ENCODE results near the gene METTL15.
"Not testable (repeated sequence)": the region's sequence is repeated elsewhere in the genome, so short reads cannot be mapped to it uniquely, and the experiment has no call there.

METTL15 gene

DNA sequence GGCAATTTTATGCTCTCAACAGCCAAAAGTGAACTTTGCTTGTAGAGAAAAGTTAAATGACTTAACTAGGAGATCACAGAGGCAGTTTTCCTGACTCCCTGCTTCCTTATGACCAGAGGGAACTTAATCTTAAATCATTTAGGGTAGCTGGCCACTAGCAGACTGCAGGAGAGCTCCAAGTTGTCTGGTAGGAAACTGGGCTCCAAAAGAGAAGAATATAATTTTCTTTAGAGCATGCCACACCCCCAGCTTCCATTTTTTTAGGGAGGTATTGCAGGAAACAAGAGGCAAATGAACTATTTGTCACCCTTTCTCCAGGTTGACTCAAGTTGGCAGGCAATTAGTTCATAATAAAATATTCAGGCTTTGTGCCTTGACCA, 2.6 kb downstream of the METTL15 start:
- DNase-seq (ENCODE audit: low spot score) = no peak

DNA sequence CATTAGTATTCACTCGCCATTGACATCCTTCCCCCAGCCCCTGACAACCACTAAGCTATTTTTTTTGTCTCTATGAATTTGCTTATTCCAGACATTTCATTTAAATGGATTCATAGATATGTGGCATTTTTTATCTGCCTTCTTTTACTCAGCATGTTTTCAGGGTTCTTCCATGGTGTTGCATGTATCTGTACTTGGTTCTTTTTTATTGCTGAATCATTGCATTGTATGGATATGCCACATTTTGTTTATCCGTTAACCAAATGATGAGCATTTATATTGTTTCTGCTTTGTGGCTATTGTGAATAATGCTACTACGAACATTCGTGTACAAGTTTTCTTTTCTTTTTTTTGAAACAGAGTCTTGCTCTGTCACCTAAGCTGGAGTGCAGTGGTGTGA, 5.9 kb downstream of the METTL15 start:
- no peak for DNase-seq (ENCODE audit: low spot score)

DNA sequence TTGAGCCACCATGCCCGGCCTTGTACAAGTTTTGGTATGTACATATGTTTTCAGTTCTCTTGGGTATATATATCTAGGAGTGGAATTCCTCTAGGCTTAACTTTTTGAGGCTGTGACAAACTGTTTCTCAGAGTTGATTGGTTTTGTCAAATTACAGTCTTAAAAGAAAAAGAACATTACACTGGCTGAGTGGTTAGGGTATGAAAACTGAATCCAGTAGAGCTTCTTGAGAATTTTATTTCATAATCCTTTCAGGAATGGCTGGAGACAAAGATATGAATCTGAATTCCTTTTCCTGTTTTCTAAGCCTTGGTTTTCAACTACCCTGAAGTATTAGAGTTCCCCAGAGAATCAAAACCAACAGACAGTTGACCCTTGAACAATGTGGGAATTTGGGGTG, 6.5 kb downstream of the METTL15 start:
- no peak for DNase-seq (ENCODE audit: low spot score)

DNA sequence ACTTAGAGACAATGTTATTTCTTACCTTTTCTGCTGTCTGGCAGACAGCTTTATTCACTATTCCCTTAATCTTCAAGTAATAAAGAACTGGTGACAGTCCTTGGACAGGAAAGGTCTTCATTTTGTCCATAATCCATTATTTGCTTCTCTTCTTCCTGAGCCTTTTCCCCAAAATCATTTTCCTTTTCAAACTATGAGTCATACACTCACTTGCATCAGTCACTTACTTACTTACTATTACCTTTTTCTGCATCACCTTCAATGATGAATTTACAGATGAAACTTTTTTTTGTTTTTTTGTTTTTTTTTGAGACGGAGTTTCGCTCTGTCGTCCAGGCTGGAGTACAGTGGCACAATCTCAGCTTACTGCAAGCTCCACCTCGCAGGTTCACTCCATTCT, 9.5 kb downstream of the METTL15 start:
- no peak for DNase-seq (ENCODE audit: low spot score)

DNA sequence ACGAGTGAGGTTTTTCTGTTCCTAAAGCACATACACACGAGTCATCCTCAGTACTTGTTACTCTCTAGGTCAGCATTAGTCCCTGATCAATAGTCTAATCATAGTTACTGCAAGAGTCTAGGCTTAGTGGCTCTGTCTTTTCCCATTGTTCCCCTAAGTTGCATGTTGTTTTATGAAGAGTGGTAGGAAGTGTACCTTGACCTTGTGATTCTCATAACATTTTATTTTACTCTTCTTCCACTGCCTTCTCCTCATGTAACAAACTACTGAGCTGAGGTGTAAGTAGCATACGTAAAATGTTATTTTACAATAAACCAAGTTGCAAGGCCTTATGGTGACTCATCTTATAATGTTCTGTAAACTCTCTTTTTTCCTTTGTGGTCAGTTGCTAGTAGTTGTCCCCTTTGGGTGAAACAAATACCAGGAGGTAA, 15.0 kb downstream of the METTL15 start:
- no peak for DNase-seq (ENCODE audit: low spot score)

DNA sequence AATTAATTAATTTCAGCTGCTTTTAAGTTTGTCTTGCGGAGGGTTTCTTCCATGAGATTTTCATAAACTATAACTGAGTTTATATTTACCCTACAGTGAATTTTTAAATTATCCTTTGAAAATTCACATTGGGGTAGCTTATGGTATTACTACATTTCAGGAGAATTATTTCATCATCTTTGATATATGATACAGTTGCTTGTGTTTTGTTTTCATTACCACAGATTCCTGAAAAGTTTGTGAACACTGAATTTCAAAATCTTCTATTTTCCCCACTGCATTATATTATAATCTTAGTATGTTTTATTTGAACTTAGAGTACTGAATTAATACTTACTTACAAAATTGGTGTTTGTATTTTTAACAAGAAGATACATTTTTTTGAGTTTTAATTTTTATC, 24.4 kb downstream of the METTL15 start:
- no peak for DNase-seq (ENCODE audit: low spot score)

DNA sequence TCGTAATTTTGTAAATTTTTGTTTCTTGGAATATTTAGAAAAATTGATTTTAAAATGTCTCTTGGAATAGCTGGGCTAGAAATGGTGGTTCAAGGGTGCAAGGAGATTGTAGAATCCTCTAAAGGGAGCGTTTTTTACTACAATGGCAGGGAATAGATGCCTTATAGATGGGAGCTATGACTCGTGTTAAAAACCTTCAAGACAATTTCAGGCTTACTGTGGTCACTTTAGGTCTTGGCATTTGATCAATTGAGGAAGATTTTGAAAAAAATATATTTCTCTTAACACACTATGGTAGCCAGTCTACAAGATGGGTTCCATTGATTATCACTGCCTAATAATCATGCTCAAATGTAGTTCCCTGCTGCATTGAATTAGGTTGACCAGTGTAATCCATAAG, 25.0 kb downstream of the METTL15 start:
- no peak for DNase-seq (ENCODE audit: low spot score)

DNA sequence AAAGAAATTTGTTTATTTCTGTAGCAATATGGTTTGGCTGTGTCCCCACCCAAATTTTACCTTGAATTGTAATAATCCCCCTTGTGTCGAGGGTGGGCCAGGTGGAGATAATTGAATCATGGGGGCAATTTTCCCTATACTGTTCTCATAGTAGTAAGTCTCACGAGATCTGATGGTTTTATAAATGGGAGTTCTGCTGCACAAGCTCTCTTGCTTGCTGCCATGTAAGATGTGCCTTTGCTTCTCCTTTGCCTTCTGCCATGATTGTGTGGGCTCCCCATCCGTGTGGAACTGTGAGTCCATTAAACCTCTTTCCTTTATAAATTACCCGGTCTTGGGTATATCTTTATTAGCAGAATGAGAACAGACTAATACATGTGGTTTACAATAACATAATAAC, 28.0 kb downstream of the METTL15 start:
- not testable (repeated sequence) for DNase-seq (ENCODE audit: low spot score)

DNA sequence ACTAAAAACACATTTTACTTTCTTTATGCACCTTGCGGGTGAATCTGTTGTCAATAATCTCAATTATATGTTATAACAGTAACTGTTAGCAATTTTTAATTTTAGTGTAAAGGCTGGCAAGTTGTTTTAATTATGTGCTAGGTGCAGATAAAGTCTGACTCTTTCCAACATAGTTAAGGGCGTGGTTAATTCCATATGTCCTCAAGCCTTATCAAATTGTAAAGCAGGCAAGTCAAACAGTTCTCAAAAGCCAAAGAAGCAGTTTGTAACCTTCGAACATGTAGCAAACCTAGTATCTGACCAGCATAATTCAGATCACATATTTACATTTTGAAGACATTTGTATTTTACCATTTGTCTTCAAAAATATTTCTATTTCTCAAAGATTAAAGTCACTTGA, 29.2 kb downstream of the METTL15 start:
- no peak for DNase-seq (ENCODE audit: low spot score)

DNA sequence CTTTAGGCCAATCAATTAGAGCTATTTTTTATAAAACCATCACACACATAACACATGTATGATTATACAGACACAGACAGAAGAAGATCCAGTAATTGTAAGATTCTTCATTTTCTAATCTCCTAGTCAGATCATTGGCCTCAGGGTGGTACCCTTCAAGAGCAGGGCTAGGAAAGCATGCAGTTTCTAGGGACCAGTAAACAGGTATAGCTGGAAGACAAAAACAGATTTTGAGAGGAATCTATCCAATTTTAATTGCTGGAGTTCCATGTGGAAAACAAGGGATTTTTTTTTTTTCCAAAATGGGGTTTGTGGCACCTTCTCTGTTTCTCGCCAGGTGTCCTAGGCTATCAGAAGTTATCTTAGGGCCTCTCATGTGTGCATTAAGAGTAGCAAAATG, 29.6 kb downstream of the METTL15 start:
- DNase-seq (ENCODE audit: low spot score) = no peak

DNA sequence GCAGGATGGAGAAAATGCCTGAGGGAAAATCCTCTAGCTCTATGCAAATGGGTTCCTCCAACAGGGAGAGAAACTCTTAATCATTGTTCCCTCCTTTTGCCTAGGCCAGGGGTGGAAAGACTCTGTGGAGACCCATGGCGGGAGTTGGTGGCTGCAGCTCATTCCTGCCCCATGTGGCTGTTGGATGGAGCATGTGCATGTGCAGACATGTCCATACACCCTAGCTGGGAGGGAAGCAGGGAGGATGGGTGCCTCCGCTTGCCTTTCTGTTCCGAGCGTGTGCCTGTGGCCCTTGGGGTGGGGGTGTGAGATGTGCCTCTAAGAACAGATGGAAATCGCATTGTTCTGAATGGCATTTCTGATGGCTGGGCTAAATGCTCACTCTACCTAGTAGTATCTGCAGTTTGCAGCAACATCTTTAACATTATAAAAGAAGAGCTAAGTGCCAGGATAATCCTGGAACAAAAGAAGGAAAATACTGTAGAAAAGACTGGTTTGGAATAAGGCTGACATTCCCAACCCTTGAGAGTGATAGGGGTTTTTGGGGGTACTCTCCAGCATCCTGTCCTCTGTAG, 31.7 kb downstream of the METTL15 start:
- DNase-seq (ENCODE audit: low spot score) = no peak

DNA sequence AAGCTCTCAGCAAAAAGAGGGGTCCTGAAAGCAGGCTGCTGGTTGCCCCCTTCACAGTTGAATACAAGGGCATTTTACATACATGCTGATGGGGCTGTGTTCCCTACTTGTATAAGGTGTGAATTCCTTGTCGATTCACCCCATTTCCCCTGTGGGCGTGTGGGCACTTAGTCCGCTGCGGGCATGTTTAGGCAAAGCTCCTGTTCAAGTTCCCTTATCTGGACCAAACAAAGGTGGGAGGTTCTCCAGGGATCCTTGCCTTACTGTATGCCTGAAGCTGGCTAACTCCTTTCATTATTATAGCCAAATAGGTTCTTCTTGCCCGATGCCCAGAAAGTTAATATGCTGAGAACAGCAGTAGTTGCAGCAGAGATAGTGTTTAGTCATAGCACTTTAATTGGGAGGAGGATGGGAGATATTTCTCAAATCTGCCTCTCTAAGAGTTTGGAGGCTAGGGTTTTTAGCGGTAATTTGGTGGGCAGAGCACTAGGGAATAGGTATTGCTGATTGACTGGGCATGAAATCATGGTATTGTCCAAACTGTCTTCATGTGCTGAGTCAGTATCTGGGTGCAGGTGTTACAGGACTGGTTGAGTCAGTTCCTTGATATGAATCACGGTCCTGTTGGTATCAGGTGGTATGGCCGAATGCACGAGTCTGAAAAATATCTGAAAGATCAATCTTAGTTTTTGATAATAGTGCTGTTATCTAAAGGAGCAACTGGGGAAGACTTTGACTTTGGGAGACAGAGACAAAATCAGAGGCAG, 32.7 kb downstream of the METTL15 start:
- no peak for DNase-seq (ENCODE audit: low spot score)

DNA sequence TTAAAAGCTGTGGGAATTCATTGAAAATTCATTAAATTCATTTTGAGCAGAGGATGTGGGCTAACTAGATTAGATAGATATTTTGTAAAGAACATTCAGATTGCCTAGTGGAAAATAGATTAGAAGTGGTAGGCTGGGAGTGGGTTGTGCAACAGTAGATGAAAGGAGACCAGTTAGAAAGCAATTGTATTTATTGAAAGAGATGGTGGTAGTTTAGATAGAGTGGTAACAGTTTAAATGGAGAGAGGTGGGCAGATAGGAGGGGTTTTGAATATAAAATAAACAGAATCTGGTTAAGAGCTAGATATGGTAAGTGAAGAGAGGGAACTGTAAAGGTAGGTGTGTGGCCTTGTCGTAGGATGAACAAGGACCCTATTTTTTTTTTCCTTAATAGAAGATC, 34.5 kb downstream of the METTL15 start:
- DNase-seq (ENCODE audit: low spot score) = no peak

DNA sequence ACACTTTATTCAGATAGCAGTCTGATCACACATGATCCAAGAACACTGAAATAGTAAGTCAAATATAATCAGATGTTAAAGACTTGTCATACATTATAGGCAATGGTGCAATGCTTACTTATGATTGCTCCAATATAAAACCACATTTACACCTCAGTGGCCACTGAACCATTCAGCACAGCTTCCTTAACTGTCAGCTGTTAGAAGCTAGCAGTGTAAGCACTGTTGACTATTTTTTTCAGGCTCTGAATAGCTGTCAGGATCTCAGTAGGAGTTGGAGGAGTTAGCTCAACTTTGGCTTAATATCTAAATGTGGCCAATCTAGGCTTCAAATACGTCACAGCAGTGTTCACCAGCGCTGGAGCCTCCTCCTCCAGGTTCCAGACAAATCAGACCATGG, 36.6 kb downstream of the METTL15 start:
- no peak for DNase-seq (ENCODE audit: low spot score)

DNA sequence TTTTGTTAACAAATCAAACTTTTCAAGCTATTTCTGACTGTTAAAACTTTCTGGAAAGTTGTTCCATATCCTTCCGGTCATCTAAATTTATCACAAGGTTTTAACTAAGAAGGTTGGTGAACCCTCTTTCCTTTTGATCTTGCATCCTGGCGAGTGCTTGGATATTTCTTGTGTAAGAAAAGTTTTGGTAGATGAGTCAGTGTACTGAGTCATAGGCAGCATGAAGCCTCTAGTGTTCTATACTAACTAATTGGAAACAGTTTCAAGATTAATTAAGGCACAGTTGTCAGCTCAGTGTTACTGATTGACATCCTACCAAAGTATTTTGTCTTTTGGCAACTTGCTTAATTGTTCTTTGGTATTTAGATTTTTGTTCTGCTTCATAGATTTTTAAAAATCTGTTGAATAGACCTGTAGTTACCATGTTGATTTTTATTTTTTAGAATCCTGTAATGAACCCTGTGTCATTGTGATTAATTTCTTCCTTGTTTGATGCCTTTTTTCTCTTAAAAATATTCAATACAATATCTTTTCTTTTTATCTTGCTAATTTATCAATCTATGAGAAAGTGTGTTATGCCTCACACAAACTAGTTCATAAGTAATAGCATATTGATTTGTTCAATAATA, 38.0 kb downstream of the METTL15 start:
- DNase-seq (ENCODE audit: low spot score) = peak; percentile 22

DNA sequence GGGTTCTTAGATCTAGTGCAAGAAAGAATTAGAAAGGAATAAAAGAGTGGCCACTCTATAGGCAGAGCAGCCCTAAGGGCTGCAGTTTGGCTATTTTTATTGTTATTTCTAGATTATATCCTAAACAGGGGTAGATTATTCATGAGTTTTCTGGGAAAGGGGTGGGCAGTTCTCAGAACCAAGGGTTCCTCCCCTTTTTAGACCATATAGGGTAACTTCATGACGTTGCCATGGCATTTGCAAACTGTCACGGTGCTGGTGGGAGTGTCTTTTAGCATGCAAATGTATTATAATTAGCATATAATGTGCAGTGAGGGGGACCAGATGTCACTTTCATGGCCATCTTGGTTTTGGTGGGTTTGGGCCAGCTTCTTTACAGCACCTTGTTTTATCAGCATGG, 44.6 kb downstream of the METTL15 start:
- DNase-seq (ENCODE audit: low spot score) = no peak

DNA sequence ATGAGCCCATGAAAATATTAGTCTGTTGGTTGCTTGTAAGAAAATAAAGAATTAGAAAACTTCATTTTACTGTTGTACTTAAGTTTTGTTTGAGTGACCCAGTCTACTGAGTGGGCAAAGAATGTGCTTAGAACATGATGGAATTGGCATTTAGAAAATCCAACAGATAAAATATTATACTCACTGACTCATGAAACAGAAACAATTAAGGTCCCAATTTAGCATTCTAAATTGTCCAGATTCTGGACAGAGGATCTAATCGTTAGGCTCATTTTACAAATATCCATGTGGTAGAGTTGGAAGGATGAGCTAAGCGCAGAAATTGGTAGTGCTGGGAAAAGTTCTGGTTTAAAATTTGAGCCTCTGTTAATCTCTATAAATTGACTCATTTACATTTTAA, 45.4 kb downstream of the METTL15 start:
- DNase-seq (ENCODE audit: low spot score) = no peak

DNA sequence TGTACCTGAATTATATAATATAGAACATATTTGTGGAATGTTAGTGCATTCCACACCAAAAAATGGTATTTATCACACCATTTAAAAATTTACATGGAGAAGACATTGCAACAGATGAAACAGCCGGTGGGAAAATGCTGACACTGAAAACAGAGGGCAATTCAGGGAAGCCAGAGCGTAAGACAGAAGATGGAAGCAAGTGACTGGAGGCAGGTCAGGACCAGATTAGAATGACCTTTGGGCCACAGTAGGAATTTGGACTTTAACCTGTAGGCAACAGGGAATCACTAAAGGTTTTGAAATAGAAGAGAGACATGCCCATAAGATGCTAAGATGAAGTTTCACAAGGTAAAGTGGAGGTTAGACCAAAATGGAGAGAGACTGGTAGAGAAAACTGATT, 60.5 kb downstream of the METTL15 start:
- no peak for DNase-seq (ENCODE audit: low spot score)

DNA sequence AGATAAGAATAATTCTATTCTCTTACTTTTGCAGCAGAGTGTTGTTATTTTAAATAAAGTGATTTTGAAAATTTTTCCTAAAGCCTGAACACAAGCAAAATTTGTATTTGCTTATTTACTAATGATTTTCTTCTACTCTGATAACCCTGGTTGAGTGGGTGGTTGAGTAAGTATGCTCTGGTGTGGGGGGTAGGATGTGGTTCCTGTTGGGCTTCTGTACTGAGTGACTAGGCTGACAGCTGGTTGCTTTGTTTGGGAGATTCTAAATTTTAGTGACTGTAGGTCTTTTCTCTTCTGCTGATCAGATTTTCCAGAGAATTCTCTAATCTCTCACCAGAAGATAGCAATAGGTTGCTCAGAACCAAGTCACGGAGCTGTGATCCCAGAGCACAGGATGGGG, 61.6 kb downstream of the METTL15 start:
- no peak for DNase-seq (ENCODE audit: low spot score)

DNA sequence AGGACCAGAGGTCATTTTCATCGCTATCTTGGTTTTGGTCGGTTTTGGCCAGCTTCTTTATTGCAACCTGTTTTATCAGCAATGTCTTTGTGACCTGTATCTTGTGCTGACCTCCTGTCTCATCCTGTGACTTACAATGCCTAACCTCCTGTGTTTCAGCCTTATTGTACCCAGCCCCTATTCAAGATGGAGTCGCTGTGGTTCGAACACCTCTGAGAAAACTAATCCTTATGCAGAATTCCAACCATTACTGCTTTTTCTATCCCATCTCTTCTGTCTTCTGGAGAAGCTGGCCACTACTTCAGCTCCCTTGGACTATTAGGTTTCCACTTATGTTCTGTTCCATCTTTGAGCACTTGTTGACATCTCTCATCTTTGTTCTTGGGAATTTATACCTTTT, 62.6 kb downstream of the METTL15 start:
- DNase-seq (ENCODE audit: low spot score) = no peak

DNA sequence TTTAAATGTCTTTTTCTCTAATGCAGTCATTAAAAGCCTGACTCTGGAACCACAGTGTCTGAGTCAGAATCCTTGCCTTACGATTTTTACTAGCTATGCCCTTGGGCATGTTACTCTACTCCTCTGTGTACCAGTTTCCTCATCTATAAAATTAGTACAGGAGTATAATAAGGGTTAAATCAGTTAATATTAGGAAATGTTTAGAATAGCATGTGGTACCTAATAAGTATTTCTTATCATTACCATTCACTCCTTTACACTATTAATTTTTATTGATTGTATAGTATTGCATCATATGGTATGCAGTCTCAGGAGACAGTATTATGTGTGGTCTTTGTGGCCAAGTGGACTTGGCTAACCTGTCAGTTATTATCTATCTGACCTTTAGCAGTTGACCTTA, 68.2 kb downstream of the METTL15 start:
- DNase-seq (ENCODE audit: low spot score) = no peak

DNA sequence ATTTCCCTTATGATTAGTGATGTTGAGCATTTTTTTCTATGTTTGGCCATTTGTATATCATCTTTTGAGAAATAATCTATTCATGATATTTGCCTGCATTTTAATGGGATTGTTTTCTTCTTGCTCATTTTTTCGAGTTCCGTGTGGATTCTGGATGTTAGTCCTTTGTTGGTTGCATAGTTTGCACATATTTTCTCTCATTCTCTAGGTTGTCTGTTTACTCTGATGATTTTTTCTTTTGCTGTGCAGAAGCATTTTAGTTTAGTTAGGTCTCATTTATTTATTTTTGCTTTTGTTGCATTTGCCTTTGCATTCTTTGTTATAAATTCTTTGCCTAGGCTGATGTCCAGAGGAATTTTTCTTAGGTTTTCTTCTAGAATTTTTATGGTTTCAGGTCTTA, 87.3 kb downstream of the METTL15 start:
- DNase-seq (ENCODE audit: low spot score) = no peak

DNA sequence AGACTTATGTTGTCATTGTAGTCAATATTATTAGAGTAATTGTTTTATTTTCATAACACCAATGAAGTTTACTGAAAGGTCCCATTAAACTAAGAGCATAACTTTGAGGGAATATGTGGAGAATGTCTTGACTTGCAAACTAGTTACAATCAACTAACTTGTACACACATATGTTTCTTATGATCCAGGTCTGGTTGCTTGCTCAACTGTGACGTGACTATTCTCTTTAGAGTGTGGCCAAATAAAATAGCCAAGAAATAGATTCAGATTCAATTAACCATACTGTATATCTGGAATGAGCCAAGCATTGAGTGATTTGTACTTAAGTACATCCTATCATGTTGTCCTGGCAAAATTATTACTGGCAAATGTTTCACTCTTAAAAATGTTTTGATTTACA, 101.7 kb downstream of the METTL15 start:
- DNase-seq (ENCODE audit: low spot score) = no peak

DNA sequence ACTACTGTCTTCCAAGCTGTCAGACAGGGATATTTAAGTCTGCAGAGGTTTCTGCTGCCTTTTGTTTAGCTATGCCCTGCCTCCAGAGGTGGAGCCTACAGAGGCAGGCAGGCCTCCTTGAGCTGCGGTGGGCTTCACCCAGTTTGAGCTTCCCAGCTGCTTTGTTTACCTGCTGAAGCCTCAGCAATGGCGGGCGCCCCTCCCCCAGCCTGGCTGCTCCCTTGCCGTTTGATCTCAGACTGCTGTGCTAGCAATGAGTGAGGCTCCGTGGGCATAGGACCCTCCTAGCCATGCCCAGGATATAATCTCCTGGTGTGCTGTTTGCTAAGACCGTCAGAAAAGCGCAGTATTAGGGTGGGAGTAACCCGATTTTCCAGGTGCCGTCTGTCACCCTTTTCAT, 113.9 kb downstream of the METTL15 start:
- not testable (repeated sequence) for DNase-seq (ENCODE audit: low spot score)

Measured in iPS-NIHi11 (cell line).